ENCODE measurements around the gene KRT12. TPM values are rescaled to one million over a fixed set of nuclear protein-coding genes. Genes with fewer than 3 reads are reported as not detected.

The KRT12 gene
- total and polyA plus RNA-seq, 8 donors: not detected

DNA sequence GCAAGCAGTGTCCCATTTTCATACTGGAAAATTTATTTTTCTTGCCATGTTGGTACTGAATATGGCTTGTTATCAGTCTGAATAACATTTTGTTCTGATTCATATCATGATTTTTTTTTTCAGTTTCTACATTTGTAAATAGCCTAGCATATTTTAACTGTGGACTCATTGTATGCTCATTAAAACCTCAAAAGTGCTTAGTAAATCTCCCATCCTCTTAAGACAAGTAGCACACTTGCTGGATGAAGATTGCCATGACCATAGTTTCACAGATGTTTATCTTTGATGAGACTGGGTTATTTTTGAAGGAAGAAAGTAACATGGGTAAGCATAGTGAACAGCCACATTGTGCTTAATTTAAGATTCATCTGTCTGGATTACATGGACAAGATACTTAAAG is 45.5 kb downstream of the KRT12 start:
- intact Hi-C loops (cut with DNase I): no loop called here
- FAIRE-seq: no peak
- ATAC-seq: no peak
- H3K9me3 ChIP-seq: no peaks in the 10 kb centered on the region
- H3K27me3 ChIP-seq: no peaks in the 10 kb centered on the region
- TF ChIP-seq, protein P1, sequence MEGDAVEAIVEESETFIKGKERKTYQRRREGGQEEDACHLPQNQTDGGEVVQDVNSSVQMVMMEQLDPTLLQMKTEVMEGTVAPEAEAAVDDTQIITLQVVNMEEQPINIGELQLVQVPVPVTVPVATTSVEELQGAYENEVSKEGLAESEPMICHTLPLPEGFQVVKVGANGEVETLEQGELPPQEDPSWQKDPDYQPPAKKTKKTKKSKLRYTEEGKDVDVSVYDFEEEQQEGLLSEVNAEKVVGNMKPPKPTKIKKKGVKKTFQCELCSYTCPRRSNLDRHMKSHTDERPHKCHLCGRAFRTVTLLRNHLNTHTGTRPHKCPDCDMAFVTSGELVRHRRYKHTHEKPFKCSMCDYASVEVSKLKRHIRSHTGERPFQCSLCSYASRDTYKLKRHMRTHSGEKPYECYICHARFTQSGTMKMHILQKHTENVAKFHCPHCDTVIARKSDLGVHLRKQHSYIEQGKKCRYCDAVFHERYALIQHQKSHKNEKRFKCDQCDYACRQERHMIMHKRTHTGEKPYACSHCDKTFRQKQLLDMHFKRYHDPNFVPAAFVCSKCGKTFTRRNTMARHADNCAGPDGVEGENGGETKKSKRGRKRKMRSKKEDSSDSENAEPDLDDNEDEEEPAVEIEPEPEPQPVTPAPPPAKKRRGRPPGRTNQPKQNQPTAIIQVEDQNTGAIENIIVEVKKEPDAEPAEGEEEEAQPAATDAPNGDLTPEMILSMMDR (IDR thresholded peaks at IDR 0.05): no peak
- no peaks in the 10 kb centered on the region for H3K36me3 ChIP-seq
- H3K27ac ChIP-seq: no peak overlapping the region
- no peak for DNase-seq
- peaks cover 0 to 18% (median 8%) of the 10 kb centered on the region in 3 donors for H3K4me1 ChIP-seq
- H3K4me3 ChIP-seq: no peak overlapping the region

DNA sequence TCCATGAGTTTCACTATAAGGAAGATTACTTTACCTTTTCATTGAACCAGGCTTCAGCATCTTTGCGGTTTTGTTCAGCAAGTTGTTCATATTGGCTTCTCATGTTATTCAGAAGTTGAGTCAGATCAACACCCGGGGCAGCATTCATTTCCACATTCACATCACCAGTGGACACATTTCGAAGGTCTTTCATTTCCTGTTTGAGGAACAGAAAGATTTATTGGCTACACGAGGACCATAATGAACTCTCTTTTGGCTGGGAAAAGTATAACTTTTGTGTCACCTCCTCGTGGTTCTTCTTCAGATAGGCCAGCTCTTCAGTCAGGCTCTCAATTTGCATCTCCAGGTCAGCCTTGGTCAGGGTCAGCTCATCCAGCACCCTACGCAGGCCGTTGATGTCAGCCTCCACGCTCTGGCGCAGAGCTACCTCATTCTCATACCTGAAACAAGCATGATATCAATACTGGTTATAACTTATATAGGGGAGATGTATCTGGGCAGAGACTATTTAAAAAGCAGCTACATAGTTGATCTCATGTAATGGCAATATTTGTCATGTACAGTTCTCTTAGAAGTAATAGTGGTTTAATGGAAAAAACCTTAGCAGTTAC is 46.7 kb downstream of the KRT12 start:
- no peaks in the 10 kb centered on the region for H3K9me3 ChIP-seq
- H3K4me3 ChIP-seq: no peak overlapping the region
- TF ChIP-seq, protein P1 (IDR thresholded peaks at IDR 0.05): no peak
- H3K4me1 ChIP-seq: peaks cover 0 to 18% (median 8%) of the 10 kb centered on the region in 3 donors
- no peak for DNase-seq
- ATAC-seq: no peak
- FAIRE-seq: no peak
- H3K27me3 ChIP-seq: no peaks in the 10 kb centered on the region
- H3K27ac ChIP-seq: no peak overlapping the region
- H3K36me3 ChIP-seq: no peaks in the 10 kb centered on the region
- intact Hi-C loops (cut with DNase I): no loop called here
- WGBS, 2 donors: 90 to 91% methylated on average over 9 of the region's 9 CpGs

DNA sequence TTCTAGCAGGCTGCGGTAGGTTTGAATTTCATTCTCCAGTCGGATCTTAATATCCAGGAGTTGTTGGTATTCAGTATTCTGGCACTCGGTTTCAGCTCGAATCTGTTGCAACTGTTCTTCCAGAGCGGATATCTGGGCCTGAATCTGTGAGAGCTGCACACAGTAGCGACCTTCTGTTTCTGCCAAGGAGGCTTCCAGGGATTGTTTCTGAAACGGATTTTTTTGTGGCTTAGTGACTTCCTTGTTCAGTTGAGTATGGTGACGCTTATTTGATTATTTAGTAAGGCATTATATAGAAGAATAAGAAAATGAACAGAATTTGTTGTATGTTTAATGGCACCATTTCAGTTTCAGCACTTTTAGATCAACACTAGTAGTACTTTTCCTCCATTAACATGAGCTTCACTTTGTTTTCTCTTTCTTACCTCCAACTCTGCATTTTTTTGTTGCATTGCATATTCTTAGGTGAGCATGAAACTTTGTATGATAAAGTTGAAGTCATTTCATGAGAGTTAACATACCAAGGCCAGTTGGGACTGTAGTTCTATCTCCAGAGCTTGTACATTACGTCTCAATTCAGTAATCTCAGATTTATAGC is 47.4 kb downstream of the KRT12 start:
- DNase-seq: no peak
- H3K27ac ChIP-seq: peak overlapping the region; percentile 40 to 91 (median 86)
- intact Hi-C loops (cut with DNase I): no loop called here
- WGBS, 2 donors: 36 to 37% methylated on average over 9 of the region's 9 CpGs
- peak overlapping the region; percentile 33 to 75 (median 72) for H3K4me3 ChIP-seq
- no peaks in the 10 kb centered on the region for H3K36me3 ChIP-seq
- H3K4me1 ChIP-seq: peaks cover 0 to 18% (median 8%) of the 10 kb centered on the region in 3 donors
- no peaks in the 10 kb centered on the region for H3K27me3 ChIP-seq
- TF ChIP-seq, protein P1 (IDR thresholded peaks at IDR 0.05): no peak
- H3K9me3 ChIP-seq: no peaks in the 10 kb centered on the region
- no peak for FAIRE-seq
- ATAC-seq: peak in 2 of 4 donors; percentile 32 to 59

DNA sequence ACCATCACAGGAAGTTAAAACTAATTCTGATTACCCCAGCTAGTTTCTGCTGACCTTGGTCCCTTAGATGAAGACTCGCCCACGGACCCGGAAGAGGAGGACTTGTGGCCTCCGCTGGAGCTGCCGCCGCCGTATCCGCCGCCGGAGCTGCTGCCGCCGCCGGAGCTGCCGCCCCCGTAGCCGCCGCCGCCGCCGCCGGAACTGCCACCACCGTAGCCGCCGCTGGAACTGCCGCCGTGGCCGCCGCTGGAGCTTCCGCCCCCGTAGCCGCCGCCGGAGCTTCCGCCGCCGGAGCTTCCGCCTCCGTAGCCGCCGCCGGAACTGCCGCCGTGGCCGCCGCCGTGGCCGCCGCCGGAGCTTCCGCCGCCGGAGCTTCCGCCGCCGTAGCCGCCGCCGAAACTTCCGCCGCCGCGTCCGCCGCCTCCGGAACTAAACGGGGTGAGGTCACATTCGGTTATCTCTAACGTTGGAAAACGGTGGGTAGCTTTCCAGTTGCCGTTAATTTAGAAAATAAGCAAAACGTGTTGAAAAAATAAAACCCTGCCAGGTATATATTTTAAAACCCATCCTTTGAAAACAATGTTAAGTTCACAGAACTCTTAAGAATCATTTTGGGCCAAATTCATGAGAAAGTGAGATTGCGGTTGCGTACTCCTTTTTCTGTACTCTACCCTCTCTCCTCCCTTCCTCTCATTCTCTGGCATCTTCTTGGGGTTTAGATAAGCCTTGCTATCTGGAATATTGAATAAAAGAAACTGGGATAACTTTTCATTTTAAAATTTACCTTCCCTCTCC is 48.1 kb downstream of the KRT12 start:
- TF ChIP-seq, protein P1 (IDR thresholded peaks at IDR 0.05): no peak
- peak overlapping the region; percentile 61 to 91 (median 86) for H3K27ac ChIP-seq
- intact Hi-C loops (cut with DNase I): no loop called here
- ATAC-seq: peak; percentile 97 to 99 (median 98)
- peak; percentile 78 to 93 (median 82) for DNase-seq
- peak overlapping the region; percentile 47 to 75 (median 72) for H3K4me3 ChIP-seq
- 1% methylated on average over 58 to 73 of the region's 73 CpGs for WGBS, 2 donors
- H3K27me3 ChIP-seq: no peaks in the 10 kb centered on the region
- H3K4me1 ChIP-seq: peaks cover 0 to 18% (median 8%) of the 10 kb centered on the region in 3 donors
- FAIRE-seq: no peak
- H3K9me3 ChIP-seq: no peaks in the 10 kb centered on the region
- no peaks in the 10 kb centered on the region for H3K36me3 ChIP-seq
